Choroid plexus epithelial cell (primary cell): Measurements from ENCODE around the gene AADACL4.
A peak's percentile ranks its signal among the peaks of the same experiment; 100 is the strongest.

Experiments used
- DNase-seq: peaks from one replicate; pipeline ENCODE4 v3.0.0-alpha.2; 2010; ENCODE audit warnings: low read depth
- H3K4me3 ChIP-seq: 2 replicates; pipeline ENCODE4 v1.5.1; 2011; ENCODE audit warnings: low read depth, mild to moderate bottlenecking, control low read depth, low read length, moderate library complexity
- CTCF ChIP-seq: conservative IDR thresholded peaks from 2 replicates; pipeline ENCODE4 v1.5.1; 2011; ENCODE audit warnings: low read depth, mild to moderate bottlenecking, control low read depth, inconsistent platforms, low read length, moderate library complexity

The AADACL4 gene

DNA sequence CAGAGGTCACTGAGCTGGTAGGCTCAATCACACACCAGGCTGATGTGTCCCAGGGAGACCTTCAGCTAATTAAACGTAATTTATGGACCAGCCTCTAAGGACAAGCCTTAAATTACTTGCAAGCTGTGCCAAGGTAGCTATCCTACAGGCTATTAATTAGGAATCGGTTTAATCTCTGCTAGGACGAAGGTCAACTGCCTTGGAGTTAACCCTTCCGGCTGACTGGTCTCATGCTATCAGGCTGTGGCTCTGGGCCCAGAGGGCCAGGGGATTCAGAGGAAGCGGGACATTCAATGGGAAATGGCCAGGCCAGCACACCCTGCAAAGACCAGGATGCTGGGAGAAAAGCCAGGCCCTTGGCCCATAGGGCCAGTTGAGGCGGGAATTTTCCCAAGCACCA, 44.9 kb upstream of the AADACL4 start:
- TF ChIP-seq CTCF: no peak
- H3K4me3 ChIP-seq: no peak overlapping the region
- no peak for DNase-seq

DNA sequence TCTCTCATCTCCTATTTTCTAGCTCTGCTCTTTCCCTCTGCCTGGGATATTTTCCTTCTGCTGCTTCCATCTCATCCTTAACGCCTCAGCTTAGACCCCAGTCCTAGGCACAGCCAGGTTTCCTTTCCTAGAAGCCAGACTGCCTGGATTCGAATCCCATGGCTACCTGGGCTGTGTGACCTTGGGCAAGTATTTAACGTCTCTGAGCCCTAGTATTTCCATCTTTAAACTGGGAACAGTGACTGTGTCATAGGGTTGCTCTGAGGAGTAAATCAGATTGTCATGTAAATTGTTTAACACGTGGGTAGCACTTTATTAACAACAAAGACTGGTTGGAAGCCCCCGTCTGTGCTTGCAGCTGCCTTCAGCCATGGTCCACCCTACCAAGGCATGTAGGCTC, 44.2 kb upstream of the AADACL4 start:
- H3K4me3 ChIP-seq: no peak overlapping the region
- DNase-seq: no peak
- TF ChIP-seq CTCF: no peak

GRCh38 chr1:12600335-12600734, 43.5 kb upstream of the AADACL4 start:
- no peak for DNase-seq
- no peak for TF ChIP-seq CTCF
- H3K4me3 ChIP-seq: no peak overlapping the region

- DNase-seq: no peak
- no peak overlapping the region for H3K4me3 ChIP-seq
- peak; percentile 66 for TF ChIP-seq CTCF
Observed at GRCh38 chr1:12600880-12601633, 42.8 kb upstream of the AADACL4 start.

DNA sequence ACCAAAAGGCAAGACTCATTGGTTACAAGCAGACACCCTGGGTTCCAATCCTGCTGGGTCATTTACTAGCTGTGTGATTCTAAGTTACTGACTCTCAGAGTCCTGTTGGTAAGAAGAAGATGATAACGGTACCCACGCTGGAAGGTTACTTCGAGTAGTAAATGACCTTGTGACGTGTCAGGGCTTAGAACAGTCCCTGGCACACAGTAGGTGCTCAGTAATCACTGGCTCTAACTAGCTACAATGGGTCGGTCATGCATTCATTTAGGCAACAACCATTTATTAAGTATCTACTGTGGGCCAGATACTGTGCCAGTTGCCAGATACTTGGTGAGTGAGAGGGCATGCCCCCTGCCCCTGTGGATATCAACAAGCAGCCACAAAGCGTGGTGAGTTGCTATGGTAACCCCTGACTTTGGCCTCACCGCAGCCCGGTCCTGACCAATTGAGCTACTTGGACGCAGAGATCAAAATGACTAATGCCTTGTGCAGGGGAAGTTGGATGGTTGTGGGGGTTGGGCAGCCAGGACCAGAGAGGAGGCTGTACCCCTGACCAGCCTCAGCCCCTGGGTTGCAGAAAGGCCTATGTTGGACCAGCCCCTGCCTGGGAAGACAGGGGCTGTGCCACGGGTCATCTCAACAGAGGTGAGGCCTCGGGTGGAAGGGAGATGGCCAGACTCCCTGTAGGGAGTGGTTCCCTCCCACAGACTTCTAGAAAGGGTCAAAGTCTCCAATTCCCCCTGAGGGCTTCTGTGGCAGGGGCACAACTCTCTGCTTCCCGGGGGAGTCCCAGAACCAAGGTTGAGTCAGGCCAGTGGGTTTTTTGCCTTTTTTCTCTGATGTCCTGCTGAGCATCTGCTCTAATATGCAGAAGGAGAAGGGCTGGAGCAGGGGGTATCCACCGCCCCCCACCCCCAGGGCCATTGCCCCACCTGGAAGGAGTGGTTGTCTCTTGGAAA, 41.9 kb upstream of the AADACL4 start:
- DNase-seq: peak; percentile 74
- TF ChIP-seq CTCF: no peak
- H3K4me3 ChIP-seq: no peak overlapping the region

DNA sequence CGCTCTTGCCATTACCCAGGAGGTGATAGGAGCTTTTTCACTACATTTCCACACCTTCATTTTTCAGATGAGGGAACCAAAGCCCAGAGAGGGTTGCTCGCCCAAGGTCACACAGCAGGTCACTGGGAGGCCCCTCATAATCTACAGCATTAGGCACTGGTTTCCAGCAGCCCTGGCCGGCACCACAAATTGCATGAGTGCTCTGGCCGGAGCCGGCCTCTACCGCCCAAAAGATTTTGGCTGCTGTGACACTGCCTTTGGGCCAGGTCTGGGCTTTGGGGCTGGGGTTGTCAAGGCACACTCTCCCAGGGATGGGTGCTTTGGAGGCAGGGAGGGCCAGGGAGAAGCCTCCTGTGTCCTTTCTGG, 41.2 kb upstream of the AADACL4 start:
- no peak for DNase-seq
- TF ChIP-seq CTCF: no peak
- no peak overlapping the region for H3K4me3 ChIP-seq
